CD14-positive monocyte (primary cell): Measurements from ENCODE around the gene ARRB1. TPM values are rescaled to one million over a fixed set of nuclear protein-coding genes. Genes with fewer than 3 reads are reported as not detected.

Source experiments
- DNase-seq, 3 donors: peaks; one replicate each; pipeline ENCODE4 v3.0.0-alpha.2; 2011 to 2022
- H2AFZ ChIP-seq: 2 replicates; pipeline ENCODE4 v1.6.0; 2012; ENCODE audit warnings: mild to moderate bottlenecking, low read depth, low read length, inconsistent platforms; ENCODE audit not compliant: insufficient read depth, poor library complexity, severe bottlenecking
- H3K27ac ChIP-seq, 2 donors: 1 replicate in 1 of 2; 2 replicates in 1 of 2; pipeline ENCODE4 v1.5.1; 2012 to 2013; ENCODE audit warnings: low read length in 2 of 2, control low read depth in 1 of 2, inconsistent platforms in 1 of 2, low read depth in 1 of 2, mild to moderate bottlenecking in 1 of 2
- H3K27me3 ChIP-seq, 2 donors: one replicate each; pipeline versions ENCODE4 v1.6.0 to v1.6.1; 2011 to 2013; ENCODE audit warnings: low read length in 2 of 2; ENCODE audit not compliant: control insufficient read depth in 2 of 2, insufficient read depth in 2 of 2
- H3K36me3 ChIP-seq, 2 donors: replicated peaks in 1 of 2; 1 replicate in 1 of 2; 2 replicates in 1 of 2; pipeline versions ENCODE4 v1.5.1 to v1.6.1; 2012 to 2013; ENCODE audit warnings: low read length in 2 of 2, control low read depth in 1 of 2, inconsistent platforms in 1 of 2, mild to moderate bottlenecking in 1 of 2; ENCODE audit not compliant: insufficient read depth in 2 of 2, control insufficient read depth in 1 of 2
- H3K4me1 ChIP-seq, 2 donors: 1 replicate in 1 of 2; 2 replicates in 1 of 2; pipeline versions ENCODE4 v1.5.1 to v1.6.1; 2012 to 2013; ENCODE audit warnings: low read length in 2 of 2, control low read depth in 1 of 2, inconsistent platforms in 1 of 2, mild to moderate bottlenecking in 1 of 2, moderate library complexity in 1 of 2; ENCODE audit not compliant: insufficient read depth in 2 of 2, control insufficient read depth in 1 of 2
- H3K4me2 ChIP-seq: replicated peaks from 2 replicates; pipeline ENCODE3; 2012; ENCODE audit warnings: low read length, moderate library complexity, mild to moderate bottlenecking; ENCODE audit not compliant: poor library complexity, severe bottlenecking; ENCODE audit errors: extremely low read depth
- H3K4me3 ChIP-seq, 3 experiments: fragments of 200-600 bp in 1 of 3; sonication (generic) in 1 of 3; replicated peaks in 1 of 3; 1 replicate in 2 of 3; 2 replicates in 1 of 3; pipeline ENCODE4 v1.5.1; 2011 to 2013; ENCODE audit warnings: low read length in 3 of 3, mild to moderate bottlenecking in 3 of 3, control low read depth in 2 of 3, low read depth in 2 of 3, inconsistent platforms in 1 of 3, moderate library complexity in 1 of 3
- H3K79me2 ChIP-seq: 2 replicates; pipeline ENCODE4 v1.6.0; 2012; ENCODE audit warnings: mild to moderate bottlenecking, control low read depth, inconsistent platforms, low read length, moderate library complexity; ENCODE audit not compliant: insufficient read depth
- H3K9ac ChIP-seq: 2 replicates; pipeline ENCODE4 v1.6.0; 2017; ENCODE audit warnings: low read length, mild to moderate bottlenecking; ENCODE audit not compliant: insufficient read depth, poor library complexity, severe bottlenecking
- H3K9me3 ChIP-seq, 2 donors: replicated peaks in 1 of 2; 1 replicate in 1 of 2; 2 replicates in 1 of 2; pipeline versions ENCODE4 v1.5.1 to v1.6.1; 2012 to 2013; ENCODE audit warnings: low read length in 2 of 2, control low read depth in 1 of 2; ENCODE audit not compliant: control insufficient read depth in 1 of 2, insufficient read depth in 1 of 2
- H4K20me1 ChIP-seq: 2 replicates; pipeline ENCODE4 v1.6.0; 2012; ENCODE audit warnings: mild to moderate bottlenecking, low read length, control low read depth, moderate library complexity; ENCODE audit not compliant: insufficient read depth
- H3K27ac Mint-ChIP-seq, 7 donors: one replicate each; pipeline ENCODE4 v1.8.0; 2020; ENCODE audit warnings: mild to moderate bottlenecking in 7 of 7, mixed read lengths in 7 of 7, moderate library complexity in 6 of 7, inconsistent platforms in 2 of 7
- H3K27me3 Mint-ChIP-seq, 3 donors: one replicate each; pipeline ENCODE4 v1.8.0; 2021 to 2022; ENCODE audit warnings: low read depth in 3 of 3, mild to moderate bottlenecking in 3 of 3, mixed read lengths in 3 of 3, moderate library complexity in 3 of 3, inconsistent platforms in 1 of 3
- H3K36me3 Mint-ChIP-seq, 2 donors: one replicate each; pipeline ENCODE4 v1.8.0; 2020; ENCODE audit warnings: mixed read lengths in 2 of 2, inconsistent platforms in 1 of 2, mild to moderate bottlenecking in 1 of 2
- H3K4me1 Mint-ChIP-seq: one replicate; pipeline ENCODE4 v1.8.0; 2020; ENCODE audit warnings: mild to moderate bottlenecking, mixed read lengths
- H3K4me3 Mint-ChIP-seq, 2 donors: one replicate each; pipeline ENCODE4 v1.8.0; 2020; ENCODE audit warnings: mild to moderate bottlenecking in 2 of 2, mixed read lengths in 2 of 2, moderate library complexity in 1 of 2
- H3K9me3 Mint-ChIP-seq, 7 donors: one replicate each; pipeline ENCODE4 v1.8.0; 2020 to 2022; ENCODE audit warnings: mixed read lengths in 7 of 7, mild to moderate bottlenecking in 6 of 7, moderate library complexity in 6 of 7, inconsistent platforms in 2 of 7
- WGBS: methylation state at CpG from one replicate; pipeline ENCODE4 v1.1.5; 2013; ENCODE audit warnings: missing lambda C conversion rate; ENCODE audit not compliant: insufficient coverage; 5-methylcytosine and 5-hydroxymethylcytosine counted together
- intact Hi-C, 2 donors: fragments of 100-400 bp; cut with micrococcal nuclease; formaldehyde crosslinking; loops; one replicate each; pipeline versions ENCODE4 v1.15.0 to v1.15.1; 2023
- polyA plus RNA-seq, 3 donors: library from polyadenylated mRNA; depleted of rRNA in 1 of 3; unstranded in 2 of 3; stranded (reverse) in 1 of 3; fragments of 300-500 nt in 2 of 3; fragments of >200 nt in 1 of 3; fragmentation: Illumina TruSeq in 2 of 3; gene quantifications; 1 replicate in 2 of 3; 2 replicates in 1 of 3; pipeline ENCODE4 v1.2.3, GENCODE V29; 2012 to 2021
- TF ChIP-seq, protein P1 (sequence below): fragments of 200-600 bp; IDR thresholded peaks from one replicate; pipeline ENCODE4 v1.8.0; 2022; ENCODE audit warnings: antibody characterized with exemption, mild to moderate bottlenecking

Gene ARRB1
- polyA plus RNA-seq, 3 donors = 52.6 to 114 (median 66.5) TPM

- H2AFZ ChIP-seq = no peak overlapping the region
- Mint-ChIP-seq H3K9me3 (no peaks in the 10 kb centered on the region), H3K27ac (peak overlapping the region in 1 of 7 donors; percentile 48), H3K4me3 (no peak overlapping the region), H3K27me3 (no peaks in the 10 kb centered on the region), H3K36me3 (no peaks in the 10 kb centered on the region), H3K4me1 (peaks cover 30% of the 10 kb centered on the region)
- no peaks in the 10 kb centered on the region for H3K36me3 ChIP-seq
- H3K27me3 ChIP-seq = no peaks in the 10 kb centered on the region
- H3K9me3 ChIP-seq = no peaks in the 10 kb centered on the region
- intact Hi-C loops = no loop called here
- no peaks in the 10 kb centered on the region for H3K79me2 ChIP-seq
- H3K4me3 ChIP-seq = no peak overlapping the region
- H4K20me1 ChIP-seq = no peaks in the 10 kb centered on the region
- no peak overlapping the region for H3K27ac ChIP-seq
- no peak overlapping the region for H3K9ac ChIP-seq
- WGBS = 98% methylated on average over 3 of the region's 4 CpGs
- peaks cover 25 to 35% of the 10 kb centered on the region in 2 donors for H3K4me1 ChIP-seq
- no peak overlapping the region for H3K4me2 ChIP-seq
- TF ChIP-seq, protein P1, sequence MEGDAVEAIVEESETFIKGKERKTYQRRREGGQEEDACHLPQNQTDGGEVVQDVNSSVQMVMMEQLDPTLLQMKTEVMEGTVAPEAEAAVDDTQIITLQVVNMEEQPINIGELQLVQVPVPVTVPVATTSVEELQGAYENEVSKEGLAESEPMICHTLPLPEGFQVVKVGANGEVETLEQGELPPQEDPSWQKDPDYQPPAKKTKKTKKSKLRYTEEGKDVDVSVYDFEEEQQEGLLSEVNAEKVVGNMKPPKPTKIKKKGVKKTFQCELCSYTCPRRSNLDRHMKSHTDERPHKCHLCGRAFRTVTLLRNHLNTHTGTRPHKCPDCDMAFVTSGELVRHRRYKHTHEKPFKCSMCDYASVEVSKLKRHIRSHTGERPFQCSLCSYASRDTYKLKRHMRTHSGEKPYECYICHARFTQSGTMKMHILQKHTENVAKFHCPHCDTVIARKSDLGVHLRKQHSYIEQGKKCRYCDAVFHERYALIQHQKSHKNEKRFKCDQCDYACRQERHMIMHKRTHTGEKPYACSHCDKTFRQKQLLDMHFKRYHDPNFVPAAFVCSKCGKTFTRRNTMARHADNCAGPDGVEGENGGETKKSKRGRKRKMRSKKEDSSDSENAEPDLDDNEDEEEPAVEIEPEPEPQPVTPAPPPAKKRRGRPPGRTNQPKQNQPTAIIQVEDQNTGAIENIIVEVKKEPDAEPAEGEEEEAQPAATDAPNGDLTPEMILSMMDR = no peak
- no peak for DNase-seq
Measured at GRCh38 chr11:75374646-75375045, 23.2 kb upstream of the ARRB1 start.

- Histone ChIP-seq H3K27ac (no peak overlapping the region), H3K79me2 (no peaks in the 10 kb centered on the region), H4K20me1 (no peaks in the 10 kb centered on the region), H3K9me3 (no peaks in the 10 kb centered on the region), H3K4me2 (no peak overlapping the region), H3K4me1 (peaks cover 35 to 44% of the 10 kb centered on the region in 2 donors), H2AFZ (no peak overlapping the region), H3K36me3 (no peaks in the 10 kb centered on the region), H3K27me3 (no peaks in the 10 kb centered on the region), H3K9ac (no peak overlapping the region), H3K4me3 (no peak overlapping the region)
- Mint-ChIP-seq H3K4me3 (no peak overlapping the region), H3K9me3 (peaks cover 0 to 1% (median 0%) of the 10 kb centered on the region in 7 donors), H3K27me3 (no peaks in the 10 kb centered on the region), H3K36me3 (no peaks in the 10 kb centered on the region), H3K4me1 (peaks cover 39% of the 10 kb centered on the region), H3K27ac (no peak overlapping the region)
- DNase-seq = no peak
- intact Hi-C loops = no loop called here
- TF ChIP-seq, protein P1 = no peak
- 100% methylated on average over 1 of the region's 8 CpGs for WGBS
Measured at GRCh38 chr11:75373201-75373600, 21.7 kb upstream of the ARRB1 start.
